ENCODE measurements around the gene LHFPL2. TPM values are rescaled to one million over a fixed set of nuclear protein-coding genes. Genes with fewer than 3 reads are reported as not detected.

LHFPL2 gene
- total and polyA plus RNA-seq, 2 experiments from 2014 or later, result 10.6 to 50.8 TPM

- DNase-seq (ENCODE audit: low spot score), result no peak
- H3K9me2 ChIP-seq (ENCODE audit: insufficient read depth), result no peaks in the 10 kb centered on the region
- Mint-ChIP-seq H3K4me1 (peaks cover 40% of the 10 kb centered on the region), H3K4me3 (no peak overlapping the region), H3K27me3 (ENCODE audit: insufficient read depth, low read depth, poor library complexity) (peaks cover 4% of the 10 kb centered on the region), H3K9me3 (no peaks in the 10 kb centered on the region), H3K27ac (no peak overlapping the region), H3K36me3 (ENCODE audit: low read depth) (peaks cover 5% of the 10 kb centered on the region)
- peaks cover 13% of the 10 kb centered on the region for H4K20me1 ChIP-seq (replicated peaks; ENCODE audit: insufficient read depth)
- H3K4me3 ChIP-seq, result no peak overlapping the region
- H2AFZ ChIP-seq, result no peak overlapping the region
- no peaks in the 10 kb centered on the region for H3K36me3 ChIP-seq (ENCODE audit: insufficient read depth)
- H3K27ac ChIP-seq (ENCODE audit: low read depth), result no peak overlapping the region
- H3K27me3 ChIP-seq (ENCODE audit: insufficient read depth), result no peaks in the 10 kb centered on the region
- ATAC-seq, result no peak
- TF ChIP-seq NANOG (IDR thresholded peaks at IDR 0.05; ENCODE audit: borderline replicate concordance), result no peak
- H3F3A ChIP-seq (replicated peaks; ENCODE audit: low read depth), result 0 out of 2 replicates have a peak, but pooled peaks cover 4% of the 10 kb centered on the region
- no peak overlapping the region for H3K4me2 ChIP-seq
- H3K4me1 ChIP-seq (ENCODE audit: insufficient read depth), result peaks cover 17% of the 10 kb centered on the region
- peaks cover 30% of the 10 kb centered on the region for H3K79me2 ChIP-seq (replicated peaks; ENCODE audit: insufficient read depth)
These were observed 135.1 kb downstream of the LHFPL2 start for GRCh38 chr5:78513441-78513840.

- Histone ChIP-seq H3K36me3 (ENCODE audit: insufficient read depth) (no peaks in the 10 kb centered on the region), H3K9me2 (ENCODE audit: insufficient read depth) (no peaks in the 10 kb centered on the region), H3K79me2 (replicated peaks; ENCODE audit: insufficient read depth) (peaks cover 40% of the 10 kb centered on the region), H3K4me2 (no peak overlapping the region), H3K27ac (ENCODE audit: low read depth) (no peak overlapping the region), H3K4me1 (ENCODE audit: insufficient read depth) (peaks cover 21% of the 10 kb centered on the region), H3K27me3 (ENCODE audit: insufficient read depth) (no peaks in the 10 kb centered on the region), H4K20me1 (replicated peaks; ENCODE audit: insufficient read depth) (peaks cover 14% of the 10 kb centered on the region), H2AFZ (no peak overlapping the region), H3K4me3 (no peak overlapping the region), H3F3A (replicated peaks; ENCODE audit: low read depth) (0 out of 2 replicates have a peak, but pooled peaks cover 4% of the 10 kb centered on the region)
- Mint-ChIP-seq H3K4me1 (peaks cover 47% of the 10 kb centered on the region), H3K27me3 (ENCODE audit: insufficient read depth, low read depth, poor library complexity) (peaks cover 4% of the 10 kb centered on the region), H3K36me3 (ENCODE audit: low read depth) (peaks cover 5% of the 10 kb centered on the region), H3K9me3 (no peaks in the 10 kb centered on the region), H3K4me3 (no peak overlapping the region), H3K27ac (no peak overlapping the region)
- DNase-seq (ENCODE audit: low spot score) (no peak), ATAC-seq (no peak)
- TF ChIP-seq NANOG (IDR thresholded peaks at IDR 0.05; ENCODE audit: borderline replicate concordance), result no peak
- TF ChIP-seq CTCF (conservative IDR thresholded peaks at IDR 0.05; ENCODE audit: low read depth in 2 of 2), result no peak
- TF ChIP-seq EZH2phosphoT487 (IDR thresholded peaks at IDR 0.05; ENCODE audit: unreplicated experiment), result no peak
- no peak for TF ChIP-seq POLR2AphosphoS5 (IDR thresholded peaks at IDR 0.05; ENCODE audit: low read depth)
- no peak for TF ChIP-seq JUNB (IDR thresholded peaks at IDR 0.05; ENCODE audit: unreplicated experiment)
- no peak for TF ChIP-seq EZH2 (IDR thresholded peaks at IDR 0.05; ENCODE audit: low read depth, unreplicated experiment)
- no peak for TF ChIP-seq REST (IDR thresholded peaks at IDR 0.05; ENCODE audit: unreplicated experiment)
- TF ChIP-seq ZNF462 (CRISPR knock-in tag; IDR thresholded peaks at IDR 0.05), result no peak
These were observed 136.1 kb downstream of the LHFPL2 start for GRCh38 chr5:78512435-78512834.
